Activated CD4-positive, alpha-beta T cell treated with anti-CD3 and anti-CD28 coated beads, Interleukin-2, amount 10 ng/mL, durations not matched to agents 7 days and 5 days (primary cell): ENCODE results near the gene MBNL1. TPM values are rescaled to one million over a fixed set of nuclear protein-coding genes. Genes with fewer than 3 reads are reported as not detected.

Source experiments
- CTCF ChIA-PET: fragments of 350-600 bp; sonication (Branson Sonifier 250); formaldehyde crosslinking; loops from one replicate; lab custom pipeline; 2021; ENCODE audit warnings: antibody characterized with exemption; lab: Charles Lee
- POLR2A ChIA-PET: fragments of 350-600 bp; sonication (Branson Sonifier 250); formaldehyde crosslinking; loops from one replicate; lab custom pipeline; 2021; ENCODE audit warnings: antibody characterized with exemption; lab: Charles Lee
- DNase-seq: peaks from one replicate; pipeline ENCODE4 v3.0.0-alpha.2; 2020
- H3K27ac Mint-ChIP-seq: one replicate; pipeline ENCODE4 v1.8.0; 2021; ENCODE audit warnings: mild to moderate bottlenecking, moderate library complexity, mixed read lengths
- H3K27me3 Mint-ChIP-seq: one replicate; pipeline ENCODE4 v1.8.0; 2021; ENCODE audit warnings: mixed read lengths
- H3K36me3 Mint-ChIP-seq: one replicate; pipeline ENCODE4 v1.8.0; 2021; ENCODE audit warnings: low read depth, mixed read lengths
- H3K4me1 Mint-ChIP-seq: one replicate; pipeline ENCODE4 v1.8.0; 2021; ENCODE audit warnings: mixed read lengths
- H3K4me3 Mint-ChIP-seq: one replicate; pipeline ENCODE4 v1.8.0; 2021; ENCODE audit warnings: mild to moderate bottlenecking, moderate library complexity, mixed read lengths
- H3K9me3 Mint-ChIP-seq: one replicate; pipeline ENCODE4 v1.8.0; 2021; ENCODE audit warnings: mixed read lengths
- total RNA-seq, 2 experiments: library from RNA; stranded (reverse); gene quantifications; one replicate each; pipeline ENCODE4 v1.2.3, GENCODE V29; 2021

MBNL1 gene
- total RNA-seq, 2 experiments from 2014 or later = 437 to 559 TPM

GRCh38 chr3:152280539-152280938 is 11.8 kb downstream of the MBNL1 start:
- Mint-ChIP-seq H3K27ac (no peak overlapping the region), H3K27me3 (no peaks in the 10 kb centered on the region), H3K36me3 (peaks cover 33% of the 10 kb centered on the region), H3K4me1 (peaks cover 78% of the 10 kb centered on the region), H3K9me3 (no peaks in the 10 kb centered on the region), H3K4me3 (peak overlapping the region; percentile 52)
- ChIA-PET CTCF (interaction anchor here (1.2 to 1.9 kb wide), 5 partner anchors 8 to 97 kb away, joined by 3 to 11 read pairs (median 4); no protein-coding TSS in a partner anchor), POLR2A (interaction anchor here (1.3 kb wide), 1 partner anchor 36 kb away, joined by 3 read pairs; no protein-coding TSS in a partner anchor)
- DNase-seq = no peak

GRCh38 chr3:152281133-152281713 is 12.5 kb downstream of the MBNL1 start:
- H3K4me3 Mint-ChIP-seq = no peak overlapping the region
- peaks cover 38% of the 10 kb centered on the region for H3K36me3 Mint-ChIP-seq
- no peak overlapping the region for H3K27ac Mint-ChIP-seq

GRCh38 chr3:152282813-152283212 is 14.1 kb downstream of the MBNL1 start:
- Mint-ChIP-seq H3K27ac (peak overlapping the region; percentile 20), H3K9me3 (no peaks in the 10 kb centered on the region), H3K36me3 (peaks cover 37% of the 10 kb centered on the region), H3K4me1 (peaks cover 78% of the 10 kb centered on the region), H3K27me3 (no peaks in the 10 kb centered on the region), H3K4me3 (peak overlapping the region; percentile 18)
- ChIA-PET CTCF (interaction anchor here (0.9 to 1.0 kb wide), 2 partner anchors 17 to 94 kb away, joined by 3 read pairs; no protein-coding TSS in a partner anchor), POLR2A (interaction anchor here (0.6 kb wide), 1 partner anchor 19 kb away, joined by 3 read pairs; no protein-coding TSS in a partner anchor)
- no peak for DNase-seq

More at GRCh38 chr3:152281133-152281713, 12.5 kb downstream of the MBNL1 start:
- DNase-seq = no peak
- Mint-ChIP-seq H3K27me3 (no peaks in the 10 kb centered on the region), H3K9me3 (no peaks in the 10 kb centered on the region), H3K4me1 (peaks cover 78% of the 10 kb centered on the region)
- CTCF ChIA-PET = interaction anchor here (1.2 to 1.9 kb wide), 6 partner anchors 9 to 98 kb away, joined by 3 to 11 read pairs (median 4); no protein-coding TSS in a partner anchor
- POLR2A ChIA-PET = interaction anchor here (1.3 kb wide), 1 partner anchor 37 kb away, joined by 3 read pairs; no protein-coding TSS in a partner anchor

DNA sequence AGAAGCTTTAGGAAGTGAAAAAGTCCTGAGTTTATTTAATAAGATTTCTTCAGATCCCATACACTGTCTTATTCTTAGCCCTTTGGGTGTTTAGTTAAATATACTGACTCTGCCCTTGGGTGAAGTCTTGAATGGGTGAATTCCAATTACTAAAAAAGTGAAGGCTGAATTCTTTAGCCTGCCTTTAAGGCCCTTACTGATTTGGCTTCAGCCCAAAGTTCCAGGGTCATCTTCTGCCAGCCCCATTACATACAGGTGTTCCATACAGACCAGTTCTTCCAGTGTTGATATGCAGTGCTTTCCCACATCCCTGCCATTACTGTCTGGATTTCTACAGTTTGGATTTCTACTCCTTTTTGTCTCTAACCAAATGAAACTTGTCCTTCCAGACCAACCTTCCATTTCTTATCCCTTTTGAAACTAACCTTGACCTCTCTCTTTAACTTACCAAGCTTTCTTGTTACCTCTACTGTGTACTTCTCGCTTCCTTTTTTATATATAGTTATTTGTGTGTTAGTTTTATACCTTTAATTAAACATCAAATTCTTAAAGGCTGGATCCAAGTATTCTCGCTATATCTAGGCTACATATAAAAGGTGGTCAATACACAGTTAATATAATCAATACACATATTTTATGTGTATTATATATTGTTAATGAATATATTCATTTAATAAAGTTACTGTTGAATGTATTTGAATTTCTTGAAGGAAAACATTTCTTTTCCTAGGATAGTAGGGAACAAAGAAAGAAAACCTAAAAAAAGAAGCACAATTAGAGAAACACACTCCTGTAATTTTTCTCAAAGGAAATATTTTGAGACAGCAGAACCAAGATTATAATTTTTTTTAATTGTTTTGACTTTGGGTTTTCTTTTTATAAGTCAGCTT is 15.0 kb downstream of the MBNL1 start:
- ChIA-PET CTCF (interaction anchor here (0.9 to 1.6 kb wide), 4 partner anchors 9 to 95 kb away, joined by 3 to 4 read pairs (median 3); no protein-coding TSS in a partner anchor), POLR2A (interaction anchor here (0.6 to 1.0 kb wide), 2 partner anchors 14 to 18 kb away, joined by 3 read pairs; no protein-coding TSS in a partner anchor)
- peaks cover 42% of the 10 kb centered on the region for H3K36me3 Mint-ChIP-seq
- H3K9me3 Mint-ChIP-seq = no peaks in the 10 kb centered on the region
- DNase-seq = no peak
- no peaks in the 10 kb centered on the region for H3K27me3 Mint-ChIP-seq
- no peak overlapping the region for H3K27ac Mint-ChIP-seq
- peak overlapping the region; percentile 18 for H3K4me3 Mint-ChIP-seq
- peaks cover 80% of the 10 kb centered on the region for H3K4me1 Mint-ChIP-seq

GRCh38 chr3:152284906-152285305 is 16.2 kb downstream of the MBNL1 start:
- Mint-ChIP-seq H3K9me3 (no peaks in the 10 kb centered on the region), H3K4me1 (peaks cover 76% of the 10 kb centered on the region), H3K4me3 (peak overlapping the region; percentile 5), H3K27ac (peak overlapping the region; percentile 47), H3K36me3 (peaks cover 38% of the 10 kb centered on the region), H3K27me3 (no peaks in the 10 kb centered on the region)
- ChIA-PET CTCF (interaction anchor here (0.6 to 2.1 kb wide), 8 partner anchors 10 to 1541 kb away, joined by 3 to 5 read pairs (median 4); no protein-coding TSS in a partner anchor), POLR2A (interaction anchor here (0.7 to 1.1 kb wide), 3 partner anchors 12 to 42 kb away, joined by 3 to 4 read pairs (median 3); no protein-coding TSS in a partner anchor)
- DNase-seq = no peak

DNA sequence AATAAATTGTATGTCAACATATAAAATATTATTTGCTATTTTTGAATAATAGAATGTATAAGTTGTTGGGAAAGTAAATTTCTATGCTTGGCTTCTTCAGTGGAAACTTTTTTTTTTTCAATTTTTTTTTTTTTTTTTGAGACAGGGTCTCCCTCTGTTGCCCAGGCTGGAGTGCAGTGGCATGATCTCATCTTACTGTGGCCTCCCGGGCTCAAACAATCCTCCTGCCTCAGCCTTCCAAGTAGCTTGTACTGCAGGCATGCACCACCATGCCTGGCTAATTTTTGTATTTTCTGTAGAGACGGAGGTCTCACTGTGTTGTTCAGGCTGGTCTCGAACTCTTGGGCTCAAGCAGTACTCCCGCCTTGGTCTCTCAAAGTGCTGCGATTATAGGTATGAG is 16.8 kb downstream of the MBNL1 start:
- CTCF ChIA-PET = interaction anchor here (0.6 to 2.1 kb wide), 7 partner anchors 10 to 1542 kb away, joined by 3 to 5 read pairs (median 4); no protein-coding TSS in a partner anchor
- H3K4me1 Mint-ChIP-seq = peaks cover 76% of the 10 kb centered on the region
- no peaks in the 10 kb centered on the region for H3K27me3 Mint-ChIP-seq
- DNase-seq = no peak
- no peaks in the 10 kb centered on the region for H3K9me3 Mint-ChIP-seq
- H3K36me3 Mint-ChIP-seq = peaks cover 40% of the 10 kb centered on the region
- peak overlapping the region; percentile 32 for H3K4me3 Mint-ChIP-seq
- POLR2A ChIA-PET = interaction anchor here (1.1 kb wide), 1 partner anchor 43 kb away, joined by 4 read pairs; no protein-coding TSS in a partner anchor
- H3K27ac Mint-ChIP-seq = peak overlapping the region; percentile 78

GRCh38 chr3:152287898-152288576 is 19.3 kb downstream of the MBNL1 start:
- ChIA-PET CTCF (no interaction called here), POLR2A (no interaction called here)
- H3K4me3 Mint-ChIP-seq = peak overlapping the region; percentile 0
- H3K36me3 Mint-ChIP-seq = peaks cover 42% of the 10 kb centered on the region
- no peak for DNase-seq
- peaks cover 78% of the 10 kb centered on the region for H3K4me1 Mint-ChIP-seq
- H3K27me3 Mint-ChIP-seq = no peaks in the 10 kb centered on the region
- no peaks in the 10 kb centered on the region for H3K9me3 Mint-ChIP-seq
- H3K27ac Mint-ChIP-seq = no peak overlapping the region

- H3K27ac Mint-ChIP-seq = no peak overlapping the region
- CTCF ChIA-PET = no interaction called here
Observed at GRCh38 chr3:152288681-152289080, 20.0 kb downstream of the MBNL1 start.

GRCh38 chr3:152289708-152290107 is 21.0 kb downstream of the MBNL1 start:
- Mint-ChIP-seq H3K4me3 (no peak overlapping the region), H3K9me3 (no peaks in the 10 kb centered on the region), H3K27me3 (no peaks in the 10 kb centered on the region), H3K36me3 (peaks cover 40% of the 10 kb centered on the region), H3K27ac (no peak overlapping the region), H3K4me1 (peaks cover 70% of the 10 kb centered on the region)
- DNase-seq = no peak
- POLR2A ChIA-PET = no interaction called here
- CTCF ChIA-PET = no interaction called here

More at GRCh38 chr3:152288681-152289080, 20.0 kb downstream of the MBNL1 start:
- Mint-ChIP-seq H3K4me1 (peaks cover 78% of the 10 kb centered on the region), H3K9me3 (no peaks in the 10 kb centered on the region), H3K4me3 (no peak overlapping the region), H3K36me3 (peaks cover 42% of the 10 kb centered on the region), H3K27me3 (no peaks in the 10 kb centered on the region)
- DNase-seq = no peak
- POLR2A ChIA-PET = no interaction called here

DNA sequence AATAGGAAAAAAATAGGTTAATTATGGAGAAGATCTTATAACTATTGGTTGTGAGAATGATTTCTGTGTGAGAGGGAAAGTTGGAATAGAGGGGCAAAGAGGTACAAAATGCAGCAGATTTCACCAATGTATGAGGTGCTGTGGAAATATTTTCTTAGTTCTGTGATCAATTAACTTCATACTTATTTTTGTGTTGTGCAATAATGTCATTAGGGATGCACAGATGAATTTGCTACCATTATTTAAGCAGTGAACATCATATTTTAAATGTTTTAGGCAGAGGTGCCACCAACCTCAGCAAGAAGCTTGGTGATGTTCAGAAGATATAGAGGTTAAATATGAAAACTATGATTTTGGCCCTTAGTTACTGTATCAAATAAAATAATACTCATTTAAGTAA is 21.6 kb downstream of the MBNL1 start:
- peaks cover 42% of the 10 kb centered on the region for H3K36me3 Mint-ChIP-seq
- H3K27me3 Mint-ChIP-seq = no peaks in the 10 kb centered on the region
- DNase-seq = no peak
- ChIA-PET POLR2A (no interaction called here), CTCF (interaction anchor here (1.2 kb wide), 1 partner anchor 19 kb away, joined by 3 read pairs; no protein-coding TSS in a partner anchor)
- H3K9me3 Mint-ChIP-seq = no peaks in the 10 kb centered on the region
- peak overlapping the region; percentile 9 for H3K27ac Mint-ChIP-seq
- H3K4me1 Mint-ChIP-seq = peaks cover 68% of the 10 kb centered on the region
- H3K4me3 Mint-ChIP-seq = peak overlapping the region; percentile 22

DNA sequence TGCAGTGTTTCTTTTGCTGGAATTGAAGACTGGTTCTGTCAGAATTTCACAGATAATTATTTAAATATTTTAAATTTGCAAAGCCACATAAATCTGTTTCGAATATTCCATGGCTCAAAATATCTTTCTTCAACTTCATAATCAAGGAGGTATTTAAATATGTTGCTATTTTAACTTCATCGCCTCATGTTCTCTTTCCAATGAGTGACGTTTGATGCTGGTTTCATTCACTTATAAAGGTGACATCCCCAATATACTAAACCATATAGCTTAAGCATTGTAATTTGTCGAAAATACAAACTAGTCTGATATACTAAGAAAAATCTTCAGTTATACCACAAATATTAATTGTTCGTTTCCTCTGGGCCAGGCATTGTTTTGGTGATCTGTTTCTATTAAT is 22.5 kb downstream of the MBNL1 start:
- H3K27ac Mint-ChIP-seq = no peak overlapping the region
- H3K4me3 Mint-ChIP-seq = no peak overlapping the region
- H3K27me3 Mint-ChIP-seq = no peaks in the 10 kb centered on the region
- DNase-seq = no peak
- ChIA-PET CTCF (interaction anchor here (1.1 to 1.5 kb wide), 3 partner anchors 10 to 18 kb away, joined by 3 to 4 read pairs (median 3); no protein-coding TSS in a partner anchor), POLR2A (no interaction called here)
- H3K36me3 Mint-ChIP-seq = peaks cover 45% of the 10 kb centered on the region
- peaks cover 71% of the 10 kb centered on the region for H3K4me1 Mint-ChIP-seq
- no peaks in the 10 kb centered on the region for H3K9me3 Mint-ChIP-seq

DNA sequence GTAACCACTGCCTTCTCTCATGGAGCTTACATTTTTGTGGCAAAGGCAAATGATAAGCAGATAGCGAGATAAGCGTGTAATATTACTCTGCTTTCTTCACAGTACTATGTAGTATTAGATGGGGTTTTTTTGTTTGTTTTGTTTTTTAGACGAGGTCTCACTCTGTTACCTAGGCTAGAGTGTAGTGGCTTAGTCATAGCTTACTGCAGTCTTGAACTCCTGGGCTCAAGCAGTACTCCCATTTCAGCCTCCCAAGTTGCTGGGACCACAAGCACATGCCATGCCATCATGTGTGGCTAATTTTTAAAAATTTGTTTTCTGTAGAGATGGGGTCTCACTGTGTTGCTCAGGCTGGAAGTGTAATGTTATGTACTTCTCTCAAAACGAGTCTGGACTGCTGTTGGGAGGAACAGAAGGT is 22.9 kb downstream of the MBNL1 start:
- Mint-ChIP-seq H3K36me3 (peaks cover 47% of the 10 kb centered on the region), H3K4me1 (peaks cover 73% of the 10 kb centered on the region), H3K4me3 (peak overlapping the region; percentile 6), H3K27me3 (no peaks in the 10 kb centered on the region), H3K27ac (peak overlapping the region; percentile 52), H3K9me3 (no peaks in the 10 kb centered on the region)
- CTCF ChIA-PET = interaction anchor here (1.1 to 1.5 kb wide), 3 partner anchors 10 to 17 kb away, joined by 3 to 5 read pairs (median 4); no protein-coding TSS in a partner anchor
- POLR2A ChIA-PET = no interaction called here
- DNase-seq = no peak
